ENCODE data around the gene CDON.

The CDON gene

GRCh38 chr11:125925804-125926203, 136.9 kb downstream of the CDON start:
- no peaks in the 10 kb centered on the region for H3K9me3 ChIP-seq (replicated peaks in 1 of 2; ENCODE audit: control insufficient read depth in 2 of 2, insufficient read depth in 1 of 2, low read depth in 1 of 2, low read length in 2 of 2)
- no peak overlapping the region for H2AFZ ChIP-seq (ENCODE audit: low read length)
- no peak for DNase-seq (ENCODE audit: low spot score)
- H4K8ac ChIP-seq (ENCODE audit: low read depth, low read length), result no peak overlapping the region
- H3K79me1 ChIP-seq (ENCODE audit: low read depth, low read length), result no peaks in the 10 kb centered on the region
- H3K14ac ChIP-seq (ENCODE audit: low read length), result no peak overlapping the region
- no peaks in the 10 kb centered on the region for H3K36me3 ChIP-seq (replicated peaks in 1 of 2; ENCODE audit: control insufficient read depth in 2 of 2, insufficient read depth in 2 of 2, low read length in 2 of 2)
- no CpG with 5 or more reads among the region's 3 CpGs for WGBS, 2 donors (ENCODE audit: extremely low coverage in 2 of 2, insufficient read length in 2 of 2, insufficient replicate concordance in 1 of 2)
- no peak overlapping the region for H2BK5ac ChIP-seq (ENCODE audit: low read length)
- H2AK5ac ChIP-seq (ENCODE audit: low read depth, low read length), result no peak overlapping the region
- H3K4me3 ChIP-seq (ENCODE audit: low read length in 2 of 2), result no peak overlapping the region
- no peak overlapping the region for H3K4ac ChIP-seq (ENCODE audit: low read length)
- H3K18ac ChIP-seq (ENCODE audit: low read length), result no peak overlapping the region
- H3K4me2 ChIP-seq (ENCODE audit: insufficient read depth, low read length, poor library complexity, severe bottlenecking), result no peak overlapping the region
- no peak overlapping the region for H3K23ac ChIP-seq (ENCODE audit: low read depth, low read length, poor library complexity)
- no peak overlapping the region for H2BK120ac ChIP-seq (ENCODE audit: low read depth, low read length)
- H2BK12ac ChIP-seq (ENCODE audit: low read length), result no peak overlapping the region
- H3K27ac ChIP-seq (replicated peaks; ENCODE audit: low read length), result no peak overlapping the region
- H3K4me1 ChIP-seq (ENCODE audit: control insufficient read depth in 2 of 2, insufficient read depth in 1 of 2, low read depth in 1 of 2, low read length in 2 of 2), result peaks cover 0 to 2% of the 10 kb centered on the region in 2 donors
- H3K9ac ChIP-seq (ENCODE audit: low read depth, low read length, poor library complexity), result no peak overlapping the region
- peaks cover 0 to 17% (median 0%) of the 10 kb centered on the region in 3 experiments for H3K27me3 ChIP-seq (ENCODE audit: control insufficient read depth in 3 of 3, insufficient read depth in 3 of 3, low read depth in 1 of 3, low read length in 3 of 3)
- H4K91ac ChIP-seq (ENCODE audit: low read depth, low read length, poor library complexity), result no peak overlapping the region
- H2BK15ac ChIP-seq (ENCODE audit: low read length), result no peak overlapping the region

- Histone ChIP-seq H3K4me3 (ENCODE audit: low read length in 2 of 2) (no peak overlapping the region), H4K91ac (ENCODE audit: low read depth, low read length, poor library complexity) (no peak overlapping the region), H3K36me3 (replicated peaks in 1 of 2; ENCODE audit: control insufficient read depth in 2 of 2, insufficient read depth in 2 of 2, low read length in 2 of 2) (no peaks in the 10 kb centered on the region), H3K18ac (ENCODE audit: low read length) (peak overlapping the region; percentile 28), H2BK120ac (ENCODE audit: low read depth, low read length) (no peak overlapping the region), H3K27ac (replicated peaks; ENCODE audit: low read length) (no peak overlapping the region), H3K9ac (ENCODE audit: low read depth, low read length, poor library complexity) (peak overlapping the region; percentile 24), H3K9me3 (replicated peaks in 1 of 2; ENCODE audit: control insufficient read depth in 2 of 2, insufficient read depth in 1 of 2, low read depth in 1 of 2, low read length in 2 of 2) (no peaks in the 10 kb centered on the region), H3K27me3 (ENCODE audit: control insufficient read depth in 3 of 3, insufficient read depth in 3 of 3, low read depth in 1 of 3, low read length in 3 of 3) (peaks cover 0 to 20% (median 0%) of the 10 kb centered on the region in 3 experiments), H3K23ac (ENCODE audit: low read depth, low read length, poor library complexity) (no peak overlapping the region), H3K14ac (ENCODE audit: low read length) (no peak overlapping the region), H3K79me1 (ENCODE audit: low read depth, low read length) (no peaks in the 10 kb centered on the region), H2AK5ac (ENCODE audit: low read depth, low read length) (no peak overlapping the region), H2BK5ac (ENCODE audit: low read length) (no peak overlapping the region), H2AFZ (ENCODE audit: low read length) (no peak overlapping the region), H3K4me1 (ENCODE audit: control insufficient read depth in 2 of 2, insufficient read depth in 1 of 2, low read depth in 1 of 2, low read length in 2 of 2) (peaks cover 0 to 2% of the 10 kb centered on the region in 2 donors), H2BK15ac (ENCODE audit: low read length) (no peak overlapping the region), H4K8ac (ENCODE audit: low read depth, low read length) (no peak overlapping the region), H3K4me2 (ENCODE audit: insufficient read depth, low read length, poor library complexity, severe bottlenecking) (no peak overlapping the region), H3K4ac (ENCODE audit: low read length) (no peak overlapping the region), H2BK12ac (ENCODE audit: low read length) (no peak overlapping the region)
- DNase-seq (ENCODE audit: low spot score), result no peak
- WGBS, 2 donors (ENCODE audit: extremely low coverage in 2 of 2, insufficient read length in 2 of 2, insufficient replicate concordance in 1 of 2), result no CpG with 5 or more reads among the region's 6 CpGs
Measured at GRCh38 chr11:125925247-125925740, 137.4 kb downstream of the CDON start.

GRCh38 chr11:125924384-125925007, 138.2 kb downstream of the CDON start:
- Histone ChIP-seq H2BK12ac (ENCODE audit: low read length) (no peak overlapping the region), H2BK5ac (ENCODE audit: low read length) (no peak overlapping the region), H3K4me1 (ENCODE audit: control insufficient read depth in 2 of 2, insufficient read depth in 1 of 2, low read depth in 1 of 2, low read length in 2 of 2) (peaks cover 0 to 2% of the 10 kb centered on the region in 2 donors), H3K27me3 (ENCODE audit: control insufficient read depth in 3 of 3, insufficient read depth in 3 of 3, low read depth in 1 of 3, low read length in 3 of 3) (peaks cover 0 to 20% (median 0%) of the 10 kb centered on the region in 3 experiments), H2BK120ac (ENCODE audit: low read depth, low read length) (no peak overlapping the region), H2AFZ (ENCODE audit: low read length) (no peak overlapping the region), H2BK15ac (ENCODE audit: low read length) (no peak overlapping the region), H3K79me1 (ENCODE audit: low read depth, low read length) (no peaks in the 10 kb centered on the region), H3K27ac (replicated peaks; ENCODE audit: low read length) (no peak overlapping the region), H2AK5ac (ENCODE audit: low read depth, low read length) (no peak overlapping the region), H3K18ac (ENCODE audit: low read length) (no peak overlapping the region), H3K9ac (ENCODE audit: low read depth, low read length, poor library complexity) (no peak overlapping the region), H3K4me2 (ENCODE audit: insufficient read depth, low read length, poor library complexity, severe bottlenecking) (no peak overlapping the region), H3K23ac (ENCODE audit: low read depth, low read length, poor library complexity) (no peak overlapping the region), H3K9me3 (replicated peaks in 1 of 2; ENCODE audit: control insufficient read depth in 2 of 2, insufficient read depth in 1 of 2, low read depth in 1 of 2, low read length in 2 of 2) (no peaks in the 10 kb centered on the region), H3K14ac (ENCODE audit: low read length) (no peak overlapping the region), H3K4ac (ENCODE audit: low read length) (no peak overlapping the region), H4K8ac (ENCODE audit: low read depth, low read length) (no peak overlapping the region), H3K36me3 (replicated peaks in 1 of 2; ENCODE audit: control insufficient read depth in 2 of 2, insufficient read depth in 2 of 2, low read length in 2 of 2) (no peaks in the 10 kb centered on the region), H3K4me3 (ENCODE audit: low read length in 2 of 2) (no peak overlapping the region), H4K91ac (ENCODE audit: low read depth, low read length, poor library complexity) (no peak overlapping the region)
- WGBS, 2 donors (ENCODE audit: extremely low coverage in 2 of 2, insufficient read length in 2 of 2, insufficient replicate concordance in 1 of 2), result no CpG with 5 or more reads among the region's 9 CpGs
- no peak for DNase-seq (ENCODE audit: low spot score)

- Histone ChIP-seq H3K79me1 (ENCODE audit: low read depth, low read length) (no peaks in the 10 kb centered on the region), H3K4me3 (ENCODE audit: low read length in 2 of 2) (no peak overlapping the region), H3K9ac (ENCODE audit: low read depth, low read length, poor library complexity) (no peak overlapping the region), H2BK5ac (ENCODE audit: low read length) (no peak overlapping the region), H3K9me3 (replicated peaks in 1 of 2; ENCODE audit: control insufficient read depth in 2 of 2, insufficient read depth in 1 of 2, low read depth in 1 of 2, low read length in 2 of 2) (no peaks in the 10 kb centered on the region), H3K4ac (ENCODE audit: low read length) (no peak overlapping the region), H3K4me2 (ENCODE audit: insufficient read depth, low read length, poor library complexity, severe bottlenecking) (no peak overlapping the region), H3K4me1 (ENCODE audit: control insufficient read depth in 2 of 2, insufficient read depth in 1 of 2, low read depth in 1 of 2, low read length in 2 of 2) (peaks cover 0 to 2% of the 10 kb centered on the region in 2 donors), H3K23ac (ENCODE audit: low read depth, low read length, poor library complexity) (no peak overlapping the region), H2AFZ (ENCODE audit: low read length) (no peak overlapping the region), H3K18ac (ENCODE audit: low read length) (no peak overlapping the region), H3K36me3 (replicated peaks in 1 of 2; ENCODE audit: control insufficient read depth in 2 of 2, insufficient read depth in 2 of 2, low read length in 2 of 2) (no peaks in the 10 kb centered on the region), H2BK120ac (ENCODE audit: low read depth, low read length) (no peak overlapping the region), H2BK15ac (ENCODE audit: low read length) (no peak overlapping the region), H4K8ac (ENCODE audit: low read depth, low read length) (no peak overlapping the region), H4K91ac (ENCODE audit: low read depth, low read length, poor library complexity) (no peak overlapping the region), H3K27me3 (ENCODE audit: control insufficient read depth in 3 of 3, insufficient read depth in 3 of 3, low read depth in 1 of 3, low read length in 3 of 3) (peaks cover 0 to 20% (median 0%) of the 10 kb centered on the region in 3 experiments), H3K14ac (ENCODE audit: low read length) (no peak overlapping the region), H2BK12ac (ENCODE audit: low read length) (no peak overlapping the region), H3K27ac (replicated peaks; ENCODE audit: low read length) (no peak overlapping the region), H2AK5ac (ENCODE audit: low read depth, low read length) (no peak overlapping the region)
- no CpG with 5 or more reads among the region's 8 CpGs for WGBS, 2 donors (ENCODE audit: extremely low coverage in 2 of 2, insufficient read length in 2 of 2, insufficient replicate concordance in 1 of 2)
- no peak for DNase-seq (ENCODE audit: low spot score)
Measured at GRCh38 chr11:125923633-125924032, 139.0 kb downstream of the CDON start.

All from neuronal stem cell (in vitro differentiated cells).